HepG2 (cell line): ENCODE measurements around the gene DPP6. TPM values are rescaled to one million over a fixed set of nuclear protein-coding genes. Genes with fewer than 3 reads are reported as not detected.
A peak's percentile ranks its signal among the peaks of the same experiment; 100 is the strongest.

Source experiments
- GATA4 ChIP-seq: sonication (generic); IDR thresholded peaks from 2 replicates; pipeline ENCODE4 v1.6.1; 2016; ENCODE audit warnings: antibody characterized with exemption, low read depth, borderline replicate concordance
- HNF1A ChIP-seq, 2 experiments: sonication (generic) in 1 of 2; formaldehyde crosslinking in 1 of 2; IDR thresholded peaks; 2 replicates each; pipeline versions ENCODE4 v1.4.0 to v1.6.1; 2016 to 2020; ENCODE audit warnings: borderline replicate concordance in 1 of 2, low read depth in 1 of 2, mild to moderate bottlenecking in 1 of 2, missing genetic modification reagents in 1 of 2
- HNF4A ChIP-seq: sonication (generic); formaldehyde crosslinking; IDR thresholded peaks from 2 replicates; pipeline ENCODE4 v1.4.0; 2020; ENCODE audit warnings: missing genetic modification reagents
- HNRNPK ChIP-seq: fragments of 200-400 bp; formaldehyde crosslinking; IDR thresholded peaks from 2 replicates; pipeline ENCODE4 v1.6.1; 2018; ENCODE audit warnings: low read length, low read depth, moderate library complexity, mild to moderate bottlenecking; ENCODE audit not compliant: poor library complexity, severe bottlenecking
- KDM2A ChIP-seq: sonication (generic); formaldehyde crosslinking; IDR thresholded peaks from 2 replicates; pipeline ENCODE4 v1.4.0; 2020; ENCODE audit warnings: low read depth, missing genetic modification reagents, borderline replicate concordance
- KIAA2018 ChIP-seq: sonication (generic); formaldehyde crosslinking; IDR thresholded peaks from 2 replicates; pipeline ENCODE4 v1.5.0; 2020; ENCODE audit warnings: mild to moderate bottlenecking, missing genetic modification reagents, borderline replicate concordance
- KLF6 ChIP-seq: IDR thresholded peaks from 2 replicates; pipeline ENCODE4 v1.8.0; 2016; ENCODE audit warnings: missing biosample characterization, missing genetic modification reagents
- KMT2B ChIP-seq: IDR thresholded peaks from 2 replicates; pipeline ENCODE4 v1.6.1; 2016; ENCODE audit warnings: missing genetic modification reagents, missing compliant biosample characterization
- MIXL1 ChIP-seq: IDR thresholded peaks from 2 replicates; pipeline ENCODE4 v1.6.1; 2016
- NONO ChIP-seq, 2 experiments: fragments of 450-650 bp in 1 of 2; sonication (generic) in 1 of 2; formaldehyde crosslinking in 1 of 2; IDR thresholded peaks in 1 of 2; conservative IDR thresholded peaks in 1 of 2; 2 replicates each; pipeline versions ENCODE4 v1.6.1 to v1.8.0; 2017 to 2022; ENCODE audit warnings: mild to moderate bottlenecking in 1 of 2, missing genetic modification reagents in 1 of 2, moderate library complexity in 1 of 2
- NPAS2 ChIP-seq: sonication (generic); formaldehyde crosslinking; IDR thresholded peaks from 2 replicates; pipeline ENCODE4 v1.8.0; 2022; ENCODE audit warnings: mild to moderate bottlenecking, missing genetic modification reagents, borderline replicate concordance
- SAP130 ChIP-seq: IDR thresholded peaks from 2 replicates; pipeline ENCODE4 v1.6.1; 2016; ENCODE audit warnings: low read depth
- SIN3B ChIP-seq: fragments of 150-350 bp; IDR thresholded peaks from 2 replicates; pipeline ENCODE4 v1.6.1; 2014; ENCODE audit warnings: low read length
- TBL1XR1 ChIP-seq: fragments of 150-350 bp; IDR thresholded peaks from 2 replicates; pipeline ENCODE4 v1.6.1; 2014; ENCODE audit warnings: borderline replicate concordance, low read length; ENCODE audit not compliant: partially characterized antibody
- TOPORS ChIP-seq: sonication (generic); formaldehyde crosslinking; IDR thresholded peaks from 2 replicates; pipeline ENCODE4 v1.8.0; 2023; ENCODE audit warnings: mild to moderate bottlenecking, missing genetic modification reagents
- ZNF644 ChIP-seq: IDR thresholded peaks from 2 replicates; pipeline ENCODE4 v1.6.1; 2016; ENCODE audit warnings: low read depth
- ZNF672 ChIP-seq: sonication (generic); formaldehyde crosslinking; IDR thresholded peaks from 2 replicates; pipeline ENCODE4 v1.8.1; 2022; ENCODE audit warnings: missing genetic modification reagents
- ZNF782 ChIP-seq: sonication (generic); formaldehyde crosslinking; IDR thresholded peaks from 2 replicates; pipeline ENCODE4 v1.4.0; 2020; ENCODE audit warnings: missing genetic modification reagents, mild to moderate bottlenecking, borderline replicate concordance
- polyA plus RNA-seq, 8 experiments: library from polyadenylated mRNA; depleted of rRNA in 3 of 8; stranded (reverse) in 7 of 8; unstranded in 1 of 8; fragments of >200 nt; fragmentation: Illumina TruSeq in 4 of 8; extraction: Trizol in 4 of 8; gene quantifications; 2 replicates each; pipeline versions ENCODE4 v1.2.1 to v1.2.3, GENCODE V29; 2011 to 2016; ENCODE audit warnings: low read depth in 4 of 8, missing spikeins in 1 of 8, mixed read lengths in 1 of 8; ENCODE audit not compliant: insufficient read depth in 1 of 8
- total RNA-seq, 5 experiments: library from RNA; depleted of rRNA; stranded (reverse); fragments of >200 nt; fragmentation: Illumina TruSeq; extraction: Trizol; gene quantifications; 2 replicates each; pipeline ENCODE4 v1.2.3, GENCODE V29; 2016; ENCODE audit warnings: low read depth in 1 of 5

Gene DPP6
- total and polyA plus RNA-seq, 2 of the 13 experiments (the other 11 are each of a cell fraction or from before 2014, with no cell fraction given), result not detected

GRCh38 chr7:154844955-154845354 is 792.8 kb downstream of the DPP6 start (continued):
- TF ChIP-seq KMT2B (CRISPR knock-in tag), result no peak
- no peak for TF ChIP-seq TBL1XR1
- TF ChIP-seq KDM2A (CRISPR knock-in tag), result no peak
- 0 out of 2 replicates have a peak, but pooled peaks have one; percentile 32 for TF ChIP-seq ZNF644
- no peak for TF ChIP-seq ZNF672 (CRISPR knock-in tag)
- TF ChIP-seq NONO (IDR thresholded peaks at IDR 0.05), result no peak
- no peak for TF ChIP-seq NONO (CRISPR knock-in tag; conservative IDR thresholded peaks at IDR 0.05)
- TF ChIP-seq HNF1A (IDR thresholded peaks at IDR 0.05; ENCODE audit: low read depth), result peak; percentile 69; the same call in 1 of the 2 replicates
- peak; percentile 66; the same call in 1 of the 2 replicates for TF ChIP-seq HNF1A (CRISPR knock-in tag; IDR thresholded peaks at IDR 0.05; ENCODE audit: borderline replicate concordance)
- no peak for TF ChIP-seq NPAS2 (CRISPR knock-in tag)
- TF ChIP-seq GATA4, result no peak
- TF ChIP-seq SAP130 (CRISPR knock-in tag), result peak; percentile 45; the same call in 1 of the 2 replicates
- TF ChIP-seq KIAA2018 (CRISPR knock-in tag), result no peak
- 0 out of 2 replicates have a peak, but pooled peaks have one; percentile 22 for TF ChIP-seq MIXL1 (CRISPR knock-in tag)
- TF ChIP-seq HNF4A (CRISPR knock-in tag), result peak; percentile 76
- no peak for TF ChIP-seq HNRNPK
- TF ChIP-seq ZNF782 (CRISPR knock-in tag), result no peak
- TF ChIP-seq TOPORS (CRISPR knock-in tag), result no peak
- no peak for TF ChIP-seq KLF6 (CRISPR knock-in tag)
- TF ChIP-seq SIN3B, result 0 out of 2 replicates have a peak, but pooled peaks have one; percentile 50
